HepG2 (cell line): ENCODE results near the gene PITRM1. TPM values are rescaled to one million over a fixed set of nuclear protein-coding genes. Genes with fewer than 3 reads are reported as not detected.
A peak's percentile ranks its signal among the peaks of the same experiment; 100 is the strongest.

ENCODE experiments used
- ATAC-seq: fragments of 200-7000 bp; cut with Tn5 transposase; 3 replicates; pipeline ENCODE4 v1.9.1; 2020; ENCODE audit warnings: mild to moderate bottlenecking, moderate library complexity
- BruUV-seq: library from RNA; stranded (reverse); fragments of 400-500 nt; replicated peaks from 2 replicates; lab custom pipeline; 2021; lab: Mats Ljungman, UMichigan
- CTCF ChIA-PET: fragments of 300-600 bp; formaldehyde crosslinking; extraction: SDS; loops from one replicate; lab custom pipeline; 2021; ENCODE audit warnings: low total read pairs, inconsistent platforms, low intra/inter-chr PET ratio; lab: Yijun Ruan, JAX
- POLR2A ChIA-PET: fragments of 350-600 bp; sonication (Branson Sonifier 250); formaldehyde crosslinking; loops from one replicate; lab custom pipeline; 2020; ENCODE audit warnings: antibody characterized with exemption, inconsistent platforms; lab: Yijun Ruan, JAX
- DNase-seq: peaks from one replicate; pipeline ENCODE4 v3.0.0-alpha.2; 2015; ENCODE audit warnings: low spot score
- FAIRE-seq: peaks from 3 replicates; lab custom pipeline; 2011; peaks lifted over from hg19 to GRCh38; lab: Jason Lieb, UNC
- H2AFZ ChIP-seq: one replicate; pipeline ENCODE4 v1.6.1; 2011; ENCODE audit warnings: low read length, inconsistent platforms
- H3K27ac ChIP-seq: fragments of 300-600 bp; 3 replicates; pipeline ENCODE4 v1.8.0; 2011; ENCODE audit warnings: mixed run types, mild to moderate bottlenecking, mixed read lengths, low read length, inconsistent platforms; ENCODE audit not compliant: insufficient read depth; ENCODE audit errors: extremely low read length
- H3K27me3 ChIP-seq, 2 experiments: fragments of 200-600 bp in 1 of 2; 2 replicates in 1 of 2; 3 replicates in 1 of 2; pipeline versions ENCODE4 v1.6.0 to v1.8.0; 2011; ENCODE audit warnings: low read length in 2 of 2, mild to moderate bottlenecking in 2 of 2, moderate library complexity in 2 of 2, inconsistent platforms in 1 of 2; ENCODE audit not compliant: insufficient read depth in 2 of 2, control insufficient read depth in 1 of 2
- H3K36me3 ChIP-seq, 2 experiments: fragments of 200-600 bp in 1 of 2; replicated peaks in 1 of 2; 2 replicates in 1 of 2; 3 replicates in 1 of 2; pipeline versions ENCODE4 v1.5.1 to v1.8.0; 2011; ENCODE audit warnings: low read length in 2 of 2, inconsistent platforms in 1 of 2; ENCODE audit not compliant: insufficient read depth in 2 of 2, control insufficient read depth in 1 of 2
- H3K4me1 ChIP-seq: 2 replicates; pipeline ENCODE4 v1.5.1; 2012; ENCODE audit warnings: low read length, inconsistent platforms; ENCODE audit not compliant: insufficient read depth
- H3K4me2 ChIP-seq: 2 replicates; pipeline ENCODE4 v1.6.0; 2011; ENCODE audit warnings: low read depth, low read length, inconsistent platforms
- H3K4me3 ChIP-seq, 3 experiments: fragments of 200-600 bp in 1 of 3; sonication (generic), shearing (Covaris generic) in 1 of 3; replicated peaks in 1 of 3; 2 replicates each; pipeline ENCODE4 v1.5.1; 2011 to 2016; ENCODE audit warnings: low read length in 3 of 3, inconsistent platforms in 2 of 3, low read depth in 2 of 3, mild to moderate bottlenecking in 2 of 3, control low read depth in 1 of 3, mixed read lengths in 1 of 3; ENCODE audit not compliant: insufficient read depth in 1 of 3
- H3K79me2 ChIP-seq: one replicate; pipeline ENCODE4 v1.6.1; 2011; ENCODE audit warnings: low read length, inconsistent platforms; ENCODE audit not compliant: insufficient read depth
- H3K9ac ChIP-seq: 2 replicates; pipeline ENCODE4 v1.6.0; 2011; ENCODE audit warnings: mild to moderate bottlenecking, low read depth, low read length, inconsistent platforms; ENCODE audit not compliant: insufficient read depth
- H3K9me3 ChIP-seq: 2 replicates; pipeline ENCODE4 v1.5.1; 2012; ENCODE audit warnings: mild to moderate bottlenecking, low read length
- H4K20me1 ChIP-seq: 2 replicates; pipeline ENCODE4 v1.6.0; 2011; ENCODE audit warnings: inconsistent platforms, mild to moderate bottlenecking, low read length, moderate library complexity; ENCODE audit not compliant: insufficient read depth
- ATF4 ChIP-seq, 2 experiments: fragments of 450-650 bp in 1 of 2; sonication (generic) in 1 of 2; formaldehyde crosslinking; IDR thresholded peaks; 2 replicates each; pipeline versions ENCODE4 v1.5.0 to v1.8.0; 2020 to 2022; ENCODE audit warnings: mild to moderate bottlenecking in 1 of 2, missing genetic modification reagents in 1 of 2
- FOXK2 ChIP-seq: fragments of 450-650 bp; IDR thresholded peaks from 2 replicates; pipeline ENCODE4 v1.6.1; 2016
- MZF1 ChIP-seq: sonication (generic); formaldehyde crosslinking; IDR thresholded peaks from 2 replicates; pipeline ENCODE4 v1.8.1; 2023; ENCODE audit warnings: mild to moderate bottlenecking, missing genetic modification reagents, borderline replicate concordance
- NFIC ChIP-seq: IDR thresholded peaks from 2 replicates; pipeline ENCODE4 v1.6.1; 2012; ENCODE audit warnings: mild to moderate bottlenecking, low read length, inconsistent platforms
- RARA ChIP-seq: IDR thresholded peaks from 2 replicates; pipeline ENCODE4 v1.6.1; 2016; ENCODE audit warnings: missing genetic modification reagents, missing compliant biosample characterization
- ZBTB3 ChIP-seq: sonication (generic); formaldehyde crosslinking; IDR thresholded peaks from 2 replicates; pipeline ENCODE4 v1.4.0; 2020; ENCODE audit warnings: low read depth, mild to moderate bottlenecking, moderate library complexity, missing genetic modification reagents, borderline replicate concordance
- ZNF510 ChIP-seq: sonication (generic); formaldehyde crosslinking; IDR thresholded peaks from 2 replicates; pipeline ENCODE4 v1.4.0; 2020; ENCODE audit warnings: low read depth, mild to moderate bottlenecking, missing genetic modification reagents
- ZNF780A ChIP-seq: sonication (generic); formaldehyde crosslinking; IDR thresholded peaks from 2 replicates; pipeline ENCODE4 v1.8.0; 2022; ENCODE audit warnings: mild to moderate bottlenecking, missing genetic modification reagents, moderate library complexity
- WGBS: methylation state at CpG from one replicate; pipeline ENCODE4 v1.1.6; 2017; ENCODE audit warnings: low lambda C conversion rate; 5-methylcytosine and 5-hydroxymethylcytosine counted together
- in situ Hi-C: cut with HindIII; loops from 2 replicates; pipeline ENCODE4 v1.10.0; 2017; ENCODE audit warnings: low pct_unique_long_range_greater_than_20kb; ENCODE audit not compliant: extremely low pct_ligation_motif_present
- intact Hi-C: fragments of 100-400 bp; cut with micrococcal nuclease; formaldehyde crosslinking; loops from one replicate; pipeline ENCODE4 v1.10.0; 2022; ENCODE audit not compliant: unreplicated experiment
- polyA plus RNA-seq, 8 experiments: library from polyadenylated mRNA; depleted of rRNA in 3 of 8; stranded (reverse) in 7 of 8; unstranded in 1 of 8; fragments of >200 nt; fragmentation: Illumina TruSeq in 4 of 8; extraction: Trizol in 4 of 8; gene quantifications; 2 replicates each; pipeline versions ENCODE4 v1.2.1 to v1.2.3, GENCODE V29; 2011 to 2016; ENCODE audit warnings: low read depth in 4 of 8, missing spikeins in 1 of 8, mixed read lengths in 1 of 8; ENCODE audit not compliant: insufficient read depth in 1 of 8
- total RNA-seq, 5 experiments: library from RNA; depleted of rRNA; stranded (reverse); fragments of >200 nt; fragmentation: Illumina TruSeq; extraction: Trizol; gene quantifications; 2 replicates each; pipeline ENCODE4 v1.2.3, GENCODE V29; 2016; ENCODE audit warnings: low read depth in 1 of 5

The PITRM1 gene
- total and polyA plus RNA-seq, 2 of the 13 experiments (the other 11 are each of a cell fraction or from before 2014, with no cell fraction given), result 16.4 to 29.0 TPM

- FAIRE-seq, result no peak
- ChIA-PET CTCF (no interaction called here), POLR2A (no interaction called here)
- in situ Hi-C loops, result no loop called here
- no peaks in the 10 kb centered on the region for H3K79me2 ChIP-seq
- peak; percentile 6 for DNase-seq
- H3K4me2 ChIP-seq, result no peak overlapping the region
- no peaks in the 10 kb centered on the region for H3K9me3 ChIP-seq
- H3K9ac ChIP-seq, result no peak overlapping the region
- peaks cover 14 to 55% of the 10 kb centered on the region in 2 experiments; a peak in 4 of 5 replicates for H3K36me3 ChIP-seq
- BruUV-seq, result no TSS peak
- no peaks in the 10 kb centered on the region for H3K27me3 ChIP-seq
- intact Hi-C loops, result no loop called here
- H3K27ac ChIP-seq, result no peak overlapping the region
- no peaks in the 10 kb centered on the region for H3K4me1 ChIP-seq
- H4K20me1 ChIP-seq, result no peaks in the 10 kb centered on the region
- TF ChIP-seq FOXK2 (no peak), MZF1 (CRISPR knock-in tag) (no peak), NFIC (no peak), ZNF510 (CRISPR knock-in tag) (no peak), ATF4 (CRISPR knock-in tag; IDR thresholded peaks at IDR 0.05) (no peak), RARA (CRISPR knock-in tag) (no peak), ZBTB3 (no peak), ZNF780A (CRISPR knock-in tag) (no peak)
- ATAC-seq, result peak; percentile 32; the same call in 1 of the 3 replicates
- WGBS, result 84% methylated on average over 10 of the region's 10 CpGs
- no peak overlapping the region for H3K4me3 ChIP-seq
- no peak overlapping the region for H2AFZ ChIP-seq
Observed at GRCh38 chr10:3139216-3139910, 33.2 kb downstream of the PITRM1 start.
